Endodermal cell (in vitro differentiated cells): Measurements from ENCODE around the gene NELFCD. TPM values are rescaled to one million over a fixed set of nuclear protein-coding genes. Genes with fewer than 3 reads are reported as not detected.
A peak's percentile ranks its signal among the peaks of the same experiment; 100 is the strongest.

ENCODE experiments used
- DNase-seq: peaks from one replicate; pipeline ENCODE4 v3.0.0-alpha.2; 2017
- H3K27ac ChIP-seq: 2 replicates; pipeline ENCODE4 v1.5.1; 2013; ENCODE audit warnings: mild to moderate bottlenecking, low read depth, low read length, moderate library complexity
- H3K27me3 ChIP-seq: 2 replicates; pipeline ENCODE4 v1.6.1; 2013; ENCODE audit warnings: mild to moderate bottlenecking, low read length, moderate library complexity; ENCODE audit not compliant: insufficient read depth, control insufficient read depth, poor library complexity, severe bottlenecking
- H3K36me3 ChIP-seq: 2 replicates; pipeline ENCODE4 v1.7.0; 2013; ENCODE audit warnings: mild to moderate bottlenecking, low read length, moderate library complexity; ENCODE audit not compliant: control insufficient read depth, insufficient read depth
- H3K4me1 ChIP-seq: one replicate; pipeline ENCODE4 v1.7.0; 2013; ENCODE audit warnings: low read length; ENCODE audit not compliant: control insufficient read depth, insufficient read depth
- H3K4me3 ChIP-seq: 2 replicates; pipeline ENCODE4 v1.5.1; 2013; ENCODE audit warnings: mild to moderate bottlenecking, low read length, moderate library complexity
- H3K9ac ChIP-seq: 2 replicates; pipeline ENCODE4 v1.6.1; 2013; ENCODE audit warnings: mild to moderate bottlenecking, low read length, moderate library complexity; ENCODE audit not compliant: poor library complexity, severe bottlenecking; ENCODE audit errors: extremely low read depth
- H3K9me3 ChIP-seq: 2 replicates; pipeline ENCODE4 v1.6.1; 2013; ENCODE audit warnings: mild to moderate bottlenecking, low read length, moderate library complexity; ENCODE audit not compliant: control insufficient read depth
- H3K27ac Mint-ChIP-seq: 2 replicates; pipeline ENCODE4 v1.8.0; 2020; ENCODE audit warnings: mixed read lengths
- H3K27me3 Mint-ChIP-seq: 2 replicates; pipeline ENCODE4 v1.8.0; 2021; ENCODE audit warnings: mild to moderate bottlenecking, mixed read lengths; ENCODE audit not compliant: insufficient read depth
- H3K36me3 Mint-ChIP-seq: 2 replicates; pipeline ENCODE4 v1.8.0; 2020; ENCODE audit warnings: low read depth, mixed read lengths
- H3K4me1 Mint-ChIP-seq: 2 replicates; pipeline ENCODE4 v1.8.0; 2020; ENCODE audit warnings: mixed read lengths
- H3K4me3 Mint-ChIP-seq: 2 replicates; pipeline ENCODE4 v1.8.0; 2020; ENCODE audit warnings: mild to moderate bottlenecking, moderate library complexity, mixed read lengths
- H3K9me3 Mint-ChIP-seq: 2 replicates; pipeline ENCODE4 v1.8.0; 2020; ENCODE audit warnings: mild to moderate bottlenecking, mixed read lengths
- CTCF ChIP-seq: fragments of 200-600 bp; sonication (generic); conservative IDR thresholded peaks from 2 replicates; pipeline ENCODE4 v1.5.0; 2021; ENCODE audit warnings: antibody characterized with exemption, mild to moderate bottlenecking
- WGBS, 2 experiments: methylation state at CpG; one replicate each; pipeline versions ENCODE4 v1.1.5 to v1.1.7; 2013; ENCODE audit warnings: missing lambda C conversion rate in 2 of 2, mixed read lengths in 1 of 2; ENCODE audit not compliant: insufficient coverage in 1 of 2, insufficient read length in 1 of 2; 5-methylcytosine and 5-hydroxymethylcytosine counted together
- total RNA-seq, 2 donors: library from RNA; stranded (reverse); fragmentation: NEBNext Ultra II Directional in 1 of 2; extraction: Animal tissue kit (Norgen Biotek cat#: 25700) in 1 of 2; gene quantifications; 2 replicates in 1 of 2; 3 replicates in 1 of 2; pipeline ENCODE4 v1.2.1, GENCODE V29; 2021

Gene NELFCD
- total RNA-seq, 2 donors from 2014 or later = 66.6 to 72.5 TPM

GRCh38 chr20:58986968-58987517, 6.0 kb downstream of the NELFCD start:
- Histone ChIP-seq H3K36me3 (peaks cover 66% of the 10 kb centered on the region), H3K4me3 (no peak overlapping the region), H3K27ac (no peak overlapping the region), H3K4me1 (no peaks in the 10 kb centered on the region), H3K27me3 (no peaks in the 10 kb centered on the region), H3K9ac (no peak overlapping the region), H3K9me3 (no peaks in the 10 kb centered on the region)
- H3K36me3 Mint-ChIP-seq = peaks cover 62% of the 10 kb centered on the region
- H3K27me3 Mint-ChIP-seq = no peaks in the 10 kb centered on the region
- DNase-seq = peak; percentile 14
- H3K4me3 Mint-ChIP-seq = no peak overlapping the region
- 93 to 95% methylated on average over 7 to 8 of the region's 8 CpGs for WGBS, 2 experiments
- H3K9me3 Mint-ChIP-seq = no peaks in the 10 kb centered on the region
- TF ChIP-seq CTCF = no peak
- H3K27ac Mint-ChIP-seq = no peak overlapping the region
- H3K4me1 Mint-ChIP-seq = peaks cover 23% of the 10 kb centered on the region

- no peaks in the 10 kb centered on the region for H3K9me3 Mint-ChIP-seq
- Histone ChIP-seq H3K4me3 (no peak overlapping the region), H3K9me3 (no peaks in the 10 kb centered on the region), H3K9ac (no peak overlapping the region), H3K36me3 (peaks cover 76% of the 10 kb centered on the region), H3K27me3 (no peaks in the 10 kb centered on the region), H3K4me1 (no peaks in the 10 kb centered on the region), H3K27ac (no peak overlapping the region)
- no peak overlapping the region for H3K4me3 Mint-ChIP-seq
- DNase-seq = peak; percentile 12
- no peaks in the 10 kb centered on the region for H3K27me3 Mint-ChIP-seq
- H3K36me3 Mint-ChIP-seq = peaks cover 66% of the 10 kb centered on the region
- WGBS, 2 experiments = 90 to 92% methylated on average over 8 to 9 of the region's 9 CpGs
- H3K27ac Mint-ChIP-seq = peak overlapping the region; percentile 20
- peaks cover 15% of the 10 kb centered on the region for H3K4me1 Mint-ChIP-seq
- TF ChIP-seq CTCF = no peak
Observed at GRCh38 chr20:58987790-58988564, 6.9 kb downstream of the NELFCD start.

GRCh38 chr20:58988565-58988882, 7.5 kb downstream of the NELFCD start:
- H3K9ac ChIP-seq = no peak overlapping the region
- DNase-seq = peak; percentile 10
- Mint-ChIP-seq H3K27ac (no peak overlapping the region), H3K4me3 (no peak overlapping the region), H3K4me1 (peaks cover 15% of the 10 kb centered on the region), H3K36me3 (peaks cover 72% of the 10 kb centered on the region), H3K9me3 (no peaks in the 10 kb centered on the region), H3K27me3 (no peaks in the 10 kb centered on the region)
- WGBS, 2 experiments = 90 to 96% methylated on average over 5 to 6 of the region's 6 CpGs
- H3K27ac ChIP-seq = no peak overlapping the region
- TF ChIP-seq CTCF = no peak
- H3K36me3 ChIP-seq = peaks cover 81% of the 10 kb centered on the region
- no peaks in the 10 kb centered on the region for H3K4me1 ChIP-seq
- no peak overlapping the region for H3K4me3 ChIP-seq
- H3K9me3 ChIP-seq = no peaks in the 10 kb centered on the region
- H3K27me3 ChIP-seq = no peaks in the 10 kb centered on the region
